ENCODE measurements around the gene SLC25A25. TPM values are rescaled to one million over a fixed set of nuclear protein-coding genes. Genes with fewer than 3 reads are reported as not detected.
"Not testable (repeated sequence)": the region's sequence is repeated elsewhere in the genome, so short reads cannot be mapped to it uniquely, and the experiment has no call there.

Gene SLC25A25
- total RNA-seq, 2 experiments from 2014 or later = 16.9 to 17.7 TPM

DNA sequence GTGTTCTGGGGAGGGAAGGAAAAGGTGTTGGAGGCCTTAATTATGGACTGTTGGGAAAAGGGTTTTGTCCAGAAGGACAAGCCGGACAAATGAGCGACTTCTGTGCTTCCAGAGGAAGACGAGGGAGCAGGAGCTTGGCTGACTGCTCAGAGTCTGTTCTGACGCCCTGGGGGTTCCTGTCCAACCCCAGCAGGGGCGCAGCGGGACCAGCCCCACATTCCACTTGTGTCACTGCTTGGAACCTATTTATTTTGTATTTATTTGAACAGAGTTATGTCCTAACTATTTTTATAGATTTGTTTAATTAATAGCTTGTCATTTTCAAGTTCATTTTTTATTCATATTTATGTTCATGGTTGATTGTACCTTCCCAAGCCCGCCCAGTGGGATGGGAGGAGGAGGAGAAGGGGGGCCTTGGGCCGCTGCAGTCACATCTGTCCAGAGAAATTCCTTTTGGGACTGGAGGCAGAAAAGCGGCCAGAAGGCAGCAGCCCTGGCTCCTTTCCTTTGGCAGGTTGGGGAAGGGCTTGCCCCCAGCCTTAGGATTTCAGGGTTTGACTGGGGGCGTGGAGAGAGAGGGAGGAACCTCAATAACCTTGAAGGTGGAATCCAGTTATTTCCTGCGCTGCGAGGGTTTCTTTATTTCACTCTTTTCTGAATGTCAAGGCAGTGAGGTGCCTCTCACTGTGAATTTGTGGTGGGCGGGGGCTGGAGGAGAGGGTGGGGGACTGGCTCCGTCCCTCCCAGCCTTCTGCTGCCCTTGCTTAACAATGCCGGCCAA lies 40.4 kb downstream of the SLC25A25 start:
- ChIA-PET CTCF (no interaction called here), POLR2A (interaction anchor here (0.6 to 1.1 kb wide), 2 partner anchors 16 to 17 kb away, joined by 3 to 4 read pairs; no protein-coding TSS in a partner anchor)
- TF ChIP-seq, protein P1, sequence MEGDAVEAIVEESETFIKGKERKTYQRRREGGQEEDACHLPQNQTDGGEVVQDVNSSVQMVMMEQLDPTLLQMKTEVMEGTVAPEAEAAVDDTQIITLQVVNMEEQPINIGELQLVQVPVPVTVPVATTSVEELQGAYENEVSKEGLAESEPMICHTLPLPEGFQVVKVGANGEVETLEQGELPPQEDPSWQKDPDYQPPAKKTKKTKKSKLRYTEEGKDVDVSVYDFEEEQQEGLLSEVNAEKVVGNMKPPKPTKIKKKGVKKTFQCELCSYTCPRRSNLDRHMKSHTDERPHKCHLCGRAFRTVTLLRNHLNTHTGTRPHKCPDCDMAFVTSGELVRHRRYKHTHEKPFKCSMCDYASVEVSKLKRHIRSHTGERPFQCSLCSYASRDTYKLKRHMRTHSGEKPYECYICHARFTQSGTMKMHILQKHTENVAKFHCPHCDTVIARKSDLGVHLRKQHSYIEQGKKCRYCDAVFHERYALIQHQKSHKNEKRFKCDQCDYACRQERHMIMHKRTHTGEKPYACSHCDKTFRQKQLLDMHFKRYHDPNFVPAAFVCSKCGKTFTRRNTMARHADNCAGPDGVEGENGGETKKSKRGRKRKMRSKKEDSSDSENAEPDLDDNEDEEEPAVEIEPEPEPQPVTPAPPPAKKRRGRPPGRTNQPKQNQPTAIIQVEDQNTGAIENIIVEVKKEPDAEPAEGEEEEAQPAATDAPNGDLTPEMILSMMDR (IDR thresholded peaks at IDR 0.05) = no peak
- peaks cover 16% of the 10 kb centered on the region for H3K4me1 Mint-ChIP-seq (ENCODE audit: low read depth)
- no peak overlapping the region for H3K4me3 Mint-ChIP-seq
- H3K27ac Mint-ChIP-seq = no peak overlapping the region
- H3K36me3 Mint-ChIP-seq (ENCODE audit: low read depth) = peaks cover 64% of the 10 kb centered on the region
- H3K9me3 Mint-ChIP-seq = no peaks in the 10 kb centered on the region
- peaks cover 22% of the 10 kb centered on the region for H3K4me1 ChIP-seq (ENCODE audit: insufficient read depth, low read length)
- H3K27me3 ChIP-seq (ENCODE audit: control insufficient read depth in 1 of 2, insufficient read depth in 2 of 2, low read length in 2 of 2) = no peaks in the 10 kb centered on the region
- intact Hi-C loops (cut with DNase I, micrococcal nuclease) = loop anchor here in 1 of 2 experiments (10.0 kb wide), 1 partner anchor 54 kb away; no protein-coding TSS in a partner anchor
- no peak overlapping the region for H3K4me3 ChIP-seq (ENCODE audit: low read length)
- H3K9me3 ChIP-seq (ENCODE audit: control insufficient read depth in 1 of 2, insufficient read depth in 1 of 2, low read length in 2 of 2) = no peaks in the 10 kb centered on the region
- no peak overlapping the region for H3K27ac ChIP-seq (ENCODE audit: low read depth in 1 of 2, low read length in 2 of 2)
- no peaks in the 10 kb centered on the region for H3K27me3 Mint-ChIP-seq
- H3K36me3 ChIP-seq (ENCODE audit: insufficient read depth, low read length) = peaks cover 56% of the 10 kb centered on the region
- ATAC-seq (ENCODE audit: poor library complexity) = no peak
- DNase-seq = no peak

DNA sequence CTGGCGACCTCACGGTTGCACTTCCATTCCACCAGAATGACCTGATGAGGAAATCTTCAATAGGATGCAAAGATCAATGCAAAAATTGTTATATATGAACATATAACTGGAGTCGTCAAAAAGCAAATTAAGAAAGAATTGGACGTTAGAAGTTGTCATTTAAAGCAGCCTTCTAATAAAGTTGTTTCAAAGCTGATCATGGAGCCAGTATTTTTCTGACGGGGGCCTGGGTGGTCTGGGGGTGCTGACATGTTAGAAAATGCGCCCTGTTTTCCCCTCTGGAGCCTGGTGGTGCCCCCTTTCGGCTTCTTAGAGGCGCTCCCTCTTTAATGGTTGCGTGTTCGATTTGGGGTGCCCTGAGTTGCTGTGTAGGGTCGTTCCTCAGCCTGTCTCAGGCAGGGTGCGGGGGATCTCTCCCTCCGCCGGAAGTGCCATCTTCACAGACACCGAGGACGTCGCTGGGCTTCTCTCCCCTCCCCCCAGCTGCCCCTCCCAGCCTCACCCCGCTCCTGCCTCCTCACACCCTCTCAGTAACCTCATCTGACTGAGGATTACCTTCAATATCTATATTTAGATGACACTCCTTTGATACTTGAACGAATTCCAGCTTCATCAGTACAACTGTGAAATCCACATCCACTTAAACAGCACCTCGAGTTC lies 41.1 kb downstream of the SLC25A25 start:
- H3K4me3 Mint-ChIP-seq = no peak overlapping the region
- CTCF ChIA-PET = no interaction called here
- H3K27me3 ChIP-seq (ENCODE audit: control insufficient read depth in 1 of 2, insufficient read depth in 2 of 2, low read length in 2 of 2) = no peaks in the 10 kb centered on the region
- DNase-seq = no peak
- H3K4me3 ChIP-seq (ENCODE audit: low read length) = no peak overlapping the region
- H3K36me3 Mint-ChIP-seq (ENCODE audit: low read depth) = peaks cover 60% of the 10 kb centered on the region
- TF ChIP-seq, protein P1 (IDR thresholded peaks at IDR 0.05) = no peak
- no peak overlapping the region for H3K27ac Mint-ChIP-seq
- H3K9me3 ChIP-seq (ENCODE audit: control insufficient read depth in 1 of 2, insufficient read depth in 1 of 2, low read length in 2 of 2) = peaks cover 0 to 5% of the 10 kb centered on the region in 2 experiments
- H3K27ac ChIP-seq (ENCODE audit: low read depth in 1 of 2, low read length in 2 of 2) = no peak overlapping the region
- no peaks in the 10 kb centered on the region for H3K27me3 Mint-ChIP-seq
- POLR2A ChIA-PET = interaction anchor here (1.1 kb wide), 1 partner anchor 18 kb away, joined by 4 read pairs; no protein-coding TSS in a partner anchor
- peaks cover 52% of the 10 kb centered on the region for H3K36me3 ChIP-seq (ENCODE audit: insufficient read depth, low read length)
- H3K9me3 Mint-ChIP-seq = no peaks in the 10 kb centered on the region
- ATAC-seq (ENCODE audit: poor library complexity) = no peak
- intact Hi-C loops (cut with DNase I, micrococcal nuclease) = loop anchor here in 1 of 2 experiments (10.0 kb wide), 1 partner anchor 54 kb away; no protein-coding TSS in a partner anchor
- peaks cover 10% of the 10 kb centered on the region for H3K4me1 Mint-ChIP-seq (ENCODE audit: low read depth)
- peaks cover 14% of the 10 kb centered on the region for H3K4me1 ChIP-seq (ENCODE audit: insufficient read depth, low read length)

DNA sequence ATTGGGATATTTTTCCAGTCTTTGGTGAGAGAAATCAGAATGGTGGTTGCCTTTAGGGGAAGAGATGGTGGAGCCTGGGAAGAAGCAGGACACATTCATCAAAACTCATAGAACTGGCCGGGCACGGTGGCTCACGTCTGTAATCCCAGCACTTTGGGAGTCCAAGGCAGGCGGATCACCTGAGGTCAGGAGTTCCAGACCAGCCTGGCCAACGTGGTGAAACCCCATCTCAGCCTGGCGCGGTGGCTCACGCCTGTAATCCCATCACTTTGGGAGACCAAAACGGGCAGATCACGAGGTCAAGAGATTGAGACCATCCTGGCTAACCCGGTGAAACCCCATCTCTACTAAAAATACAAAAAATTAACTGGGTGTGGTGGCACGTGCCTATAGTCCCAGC lies 43.7 kb downstream of the SLC25A25 start:
- H3K27me3 Mint-ChIP-seq; H3K9me3 Mint-ChIP-seq; H3K9me3 ChIP-seq (ENCODE audit: control insufficient read depth in 1 of 2, insufficient read depth in 1 of 2, low read length in 2 of 2); H3K4me3 ChIP-seq (ENCODE audit: low read length); H3K27ac Mint-ChIP-seq; H3K27me3 ChIP-seq (ENCODE audit: control insufficient read depth in 1 of 2, insufficient read depth in 2 of 2, low read length in 2 of 2); DNase-seq; CTCF ChIA-PET; H3K4me3 Mint-ChIP-seq; ATAC-seq (ENCODE audit: poor library complexity); H3K4me1 Mint-ChIP-seq (ENCODE audit: low read depth); H3K4me1 ChIP-seq (ENCODE audit: insufficient read depth, low read length); H3K27ac ChIP-seq (ENCODE audit: low read depth in 1 of 2, low read length in 2 of 2): not testable (repeated sequence)
- POLR2A ChIA-PET = interaction anchor here (1.1 kb wide), 1 partner anchor 44 kb away, joined by 3 read pairs; the partner anchor contains the start of genes NAIF1 and SLC25A25
- H3K36me3 ChIP-seq (ENCODE audit: insufficient read depth, low read length) = peaks cover 38% of the 10 kb centered on the region
- peaks cover 47% of the 10 kb centered on the region for H3K36me3 Mint-ChIP-seq (ENCODE audit: low read depth)
- intact Hi-C loops (cut with DNase I, micrococcal nuclease) = loop anchor here in 1 of 2 experiments (10.0 kb wide), 1 partner anchor 157 kb away; no protein-coding TSS in a partner anchor
